Peyer's patch (tissue), 4 donors: ENCODE data around the gene AOAH.

Experiments
- CTCF ChIP-seq, 6 experiments: fragments of 450-650 bp in 4 of 6; fragments of 200-600 bp in 2 of 6; sonication (generic) in 1 of 6; IDR thresholded peaks; one replicate each; pipeline ENCODE4 v1.5.1; 2017 to 2019; ENCODE audit warnings: antibody characterized with exemption in 6 of 6, mild to moderate bottlenecking in 3 of 6, moderate library complexity in 1 of 6
- POLR2A ChIP-seq, 2 donors: fragments of 450-650 bp; IDR thresholded peaks; one replicate each; pipeline ENCODE4 v1.5.1; 2017; ENCODE audit warnings: antibody characterized with exemption in 2 of 2, mild to moderate bottlenecking in 2 of 2, moderate library complexity in 2 of 2

- TF ChIP-seq CTCF (IDR thresholded peaks at IDR 0.05) = no peak
- TF ChIP-seq POLR2A (IDR thresholded peaks at IDR 0.05) = no peak
Observed at GRCh38 chr7:36748017-36748487, 23.8 kb upstream of the AOAH start.
